GM18511 (cell line): ENCODE data around the gene IL1B.
"Not testable (repeated sequence)": the region's sequence is repeated elsewhere in the genome, so short reads cannot be mapped to it uniquely, and the experiment has no call there.

Experiments used
- ATAC-seq: cut with Tn5 transposase; IDR thresholded peaks from one replicate; pipeline ENCODE4 v1.9.1; 2021; ENCODE audit warnings: mild to moderate bottlenecking, moderate library complexity; ENCODE audit not compliant: unreplicated experiment

The IL1B gene

DNA sequence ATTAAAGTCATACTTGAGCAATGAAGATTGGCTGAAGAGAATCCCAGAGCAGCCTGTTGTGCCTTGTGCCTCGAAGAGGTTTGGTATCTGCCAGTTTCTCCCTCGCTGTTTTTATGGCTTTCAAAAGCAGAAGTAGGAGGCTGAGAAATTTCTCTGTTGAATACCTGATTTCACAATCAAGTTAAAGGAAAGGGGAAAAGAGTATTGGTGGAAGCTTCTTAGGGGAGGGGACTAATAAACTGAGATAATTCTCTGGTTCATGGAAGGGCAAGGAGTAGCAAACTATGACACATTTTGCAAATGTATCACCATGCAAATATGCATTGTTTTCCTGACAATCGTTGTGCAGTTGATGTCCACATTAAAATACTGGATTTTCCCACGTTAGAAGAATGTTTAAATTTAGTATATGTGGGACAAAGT lies at the start of gene IL1B:
IL1B (minus strand) TSS at position 85 of the 423 bp plus-strand sequence. CDS start 550 bp downstream, outside the sequence.
- ATAC-seq: no peak

DNA sequence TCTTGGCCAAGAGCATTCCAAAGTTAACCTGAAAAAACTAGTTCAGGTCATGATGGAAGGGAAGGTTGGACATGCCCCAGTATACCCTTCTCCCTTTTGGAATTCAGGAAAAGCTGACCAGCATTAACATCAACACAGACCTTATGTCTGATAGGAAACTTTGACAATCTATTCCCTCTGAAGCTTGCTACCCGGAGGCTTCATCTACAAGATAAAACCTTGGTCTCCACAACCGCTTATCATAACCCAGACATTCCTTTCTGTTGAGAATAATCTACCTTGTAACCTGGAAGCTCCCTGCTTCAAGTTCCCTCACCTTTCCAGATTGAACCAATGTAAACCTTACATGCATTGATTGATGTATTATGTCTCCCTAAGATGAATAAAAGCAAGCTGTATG lies 49.7 kb upstream of the IL1B start:
- ATAC-seq: no peak

DNA sequence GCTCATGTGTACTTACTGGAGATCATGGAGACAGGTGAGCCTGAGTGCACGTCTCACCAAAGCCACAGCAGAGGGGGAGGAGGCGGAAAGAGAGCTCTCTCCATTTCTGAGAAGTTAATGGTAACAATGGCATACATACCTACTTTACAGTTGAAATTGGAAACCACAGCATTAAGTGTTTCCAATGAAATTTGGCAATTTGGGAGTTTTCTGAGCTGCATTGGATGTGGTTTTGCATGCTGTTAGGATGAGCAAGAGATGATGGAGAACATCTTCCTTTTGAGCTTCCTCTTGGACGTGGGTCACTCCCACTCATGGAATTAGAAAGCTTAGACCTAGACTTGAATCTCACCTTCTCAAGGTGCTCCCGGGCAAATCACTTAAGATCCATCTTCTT lies 48.9 kb upstream of the IL1B start:
- no peak for ATAC-seq

DNA sequence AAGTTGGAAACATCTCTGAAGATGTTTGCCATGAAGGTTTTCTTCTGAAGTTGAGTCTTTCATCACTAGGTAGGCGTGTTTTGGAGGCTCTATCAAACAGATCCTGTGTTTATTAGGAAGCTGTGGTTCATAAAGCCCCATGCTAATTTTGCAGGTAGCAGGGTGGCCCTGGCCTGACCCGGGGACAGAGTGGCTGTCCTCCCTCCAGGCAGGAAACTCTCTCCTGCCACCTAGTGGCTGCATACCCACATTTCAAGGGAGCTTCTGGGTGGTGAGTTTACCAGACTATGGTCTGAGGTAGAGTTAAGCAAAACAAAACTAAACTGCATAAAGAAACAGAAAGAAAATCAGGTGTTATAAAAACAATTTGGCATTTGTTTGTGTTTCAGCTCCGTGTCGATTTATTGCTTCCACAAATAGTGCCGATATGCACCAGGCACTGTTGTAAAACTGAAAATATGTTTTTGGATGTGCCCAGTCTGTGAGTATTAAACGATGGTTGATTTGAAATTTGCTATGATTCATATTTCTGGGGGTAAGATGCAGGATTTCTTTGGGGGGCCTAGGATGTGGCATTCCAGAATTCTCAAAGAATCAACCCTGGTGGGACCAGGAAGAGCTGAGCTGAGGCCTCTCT lies 48.4 kb upstream of the IL1B start:
- peak; percentile 52 for ATAC-seq

DNA sequence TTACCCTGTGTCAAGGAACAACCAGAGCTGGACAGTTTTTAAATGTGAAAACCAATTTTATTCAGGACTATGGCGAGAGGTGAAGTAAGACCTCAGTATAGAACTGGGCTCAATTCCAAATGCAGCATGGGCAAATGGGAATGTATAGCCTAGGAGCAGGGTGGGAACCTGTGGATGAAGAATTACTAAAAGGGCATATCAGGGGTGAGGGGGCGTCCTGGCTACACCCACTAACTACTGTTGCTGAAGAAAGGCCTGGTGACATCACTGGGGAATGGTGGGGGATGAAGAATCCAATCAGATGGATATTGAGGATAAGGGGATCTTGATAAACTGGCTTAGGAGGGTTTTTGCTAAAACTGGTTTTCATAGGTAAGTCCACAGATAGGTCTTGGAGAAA lies 47.1 kb upstream of the IL1B start:
- ATAC-seq: no peak

DNA sequence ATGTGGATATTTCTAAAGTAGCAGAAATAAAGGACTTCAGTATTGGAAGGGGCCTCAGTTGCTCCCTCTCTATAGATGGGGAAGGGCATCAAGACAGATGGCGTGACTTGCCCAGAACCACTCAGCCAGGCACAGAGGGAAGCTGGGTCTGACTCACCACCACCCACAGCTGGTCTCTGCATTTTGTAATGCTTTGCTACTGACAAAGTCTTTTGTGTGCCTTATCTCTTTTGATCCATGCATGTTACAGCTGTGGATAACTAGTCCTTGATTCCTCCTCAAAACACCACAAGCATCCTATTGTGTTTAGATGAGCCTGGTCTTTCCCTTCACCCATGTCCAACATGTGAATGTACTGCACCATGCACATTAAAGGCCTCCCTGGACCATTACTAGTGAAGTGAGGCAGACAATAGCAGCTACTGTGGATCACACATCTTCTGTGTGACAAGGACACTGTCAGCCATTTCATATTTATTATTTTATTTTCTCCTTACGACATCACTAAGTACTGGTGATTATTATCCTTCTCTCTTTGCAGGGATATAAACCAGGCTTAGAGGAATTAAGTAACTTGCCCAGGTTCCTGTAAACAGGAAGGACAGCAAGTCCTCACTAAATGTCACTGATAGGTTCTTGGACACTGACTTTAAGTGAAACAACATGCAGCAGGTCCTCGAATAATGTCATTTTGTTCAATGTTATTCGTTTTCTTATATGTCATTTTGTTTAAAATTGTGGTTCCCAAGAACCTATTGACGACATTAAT lies 44.8 kb upstream of the IL1B start:
- peak; percentile 85 for ATAC-seq

DNA sequence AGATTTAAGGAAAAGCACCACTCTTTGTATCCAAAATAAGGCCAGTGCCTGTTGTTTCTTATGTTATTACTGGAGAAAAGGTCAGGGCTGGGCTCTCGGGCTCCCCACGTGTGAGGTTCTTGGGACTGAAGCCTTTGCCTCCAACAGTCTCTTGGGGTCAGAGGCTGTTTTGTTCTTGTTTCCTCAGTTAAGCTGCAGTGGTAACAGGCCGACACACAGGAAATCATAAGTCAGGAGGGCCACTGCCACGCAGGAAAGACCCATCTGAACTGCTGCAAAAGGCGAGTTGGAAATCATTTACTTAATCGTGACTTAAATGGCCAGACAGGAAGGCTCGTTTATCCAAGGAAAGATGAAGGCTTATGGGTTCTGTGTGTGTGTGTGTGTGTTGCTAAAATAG lies 44.1 kb upstream of the IL1B start:
- ATAC-seq: no peak

DNA sequence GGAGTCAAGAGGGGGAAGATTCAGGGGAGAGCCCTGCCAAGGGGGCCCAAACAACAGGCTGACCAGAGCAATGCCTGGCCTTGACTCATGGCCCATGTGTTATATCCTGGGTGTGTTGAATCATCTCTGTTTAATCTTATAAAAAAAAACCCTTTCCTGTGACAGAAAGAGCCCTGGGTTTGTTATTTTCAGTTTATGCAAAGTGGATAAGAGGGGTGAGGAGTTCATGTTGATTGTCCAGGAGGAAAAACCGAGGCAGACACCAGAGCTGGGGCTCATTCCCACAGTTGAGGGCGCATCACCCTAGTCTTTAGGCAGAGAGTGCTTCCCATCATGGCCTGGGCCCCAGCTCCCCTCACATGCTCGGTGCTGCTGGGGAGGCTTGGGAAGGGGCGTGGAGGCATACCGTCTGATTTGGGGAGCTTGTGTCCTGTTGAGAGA lies 43.5 kb upstream of the IL1B start:
- no peak for ATAC-seq

DNA sequence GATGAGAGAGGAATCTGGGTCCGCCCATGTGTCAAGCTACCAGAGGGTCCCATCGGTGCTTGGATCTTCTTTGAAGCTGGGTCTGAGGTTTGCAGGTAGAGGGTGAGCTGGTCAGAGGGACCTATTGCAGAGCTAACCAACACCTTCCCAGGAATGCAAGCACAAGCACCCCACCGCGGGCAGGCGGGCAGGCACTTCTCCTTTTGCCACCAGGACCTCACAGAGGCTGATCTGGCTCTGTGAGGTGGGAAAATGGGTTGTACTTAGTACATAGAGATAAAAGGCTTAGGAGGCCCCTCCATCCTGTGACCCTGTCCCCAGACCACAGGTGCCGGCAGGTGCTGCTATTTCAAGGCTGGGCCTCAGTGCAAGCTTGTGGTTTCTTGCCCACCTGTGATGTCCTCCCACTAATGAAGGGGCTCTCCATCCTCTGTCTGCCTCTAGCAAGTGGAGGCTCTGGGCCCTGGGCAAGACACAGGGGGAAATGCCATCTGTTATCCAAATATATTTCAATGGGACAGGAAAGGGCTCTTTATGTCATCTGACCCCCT lies 43.0 kb upstream of the IL1B start:
- ATAC-seq: no peak

DNA sequence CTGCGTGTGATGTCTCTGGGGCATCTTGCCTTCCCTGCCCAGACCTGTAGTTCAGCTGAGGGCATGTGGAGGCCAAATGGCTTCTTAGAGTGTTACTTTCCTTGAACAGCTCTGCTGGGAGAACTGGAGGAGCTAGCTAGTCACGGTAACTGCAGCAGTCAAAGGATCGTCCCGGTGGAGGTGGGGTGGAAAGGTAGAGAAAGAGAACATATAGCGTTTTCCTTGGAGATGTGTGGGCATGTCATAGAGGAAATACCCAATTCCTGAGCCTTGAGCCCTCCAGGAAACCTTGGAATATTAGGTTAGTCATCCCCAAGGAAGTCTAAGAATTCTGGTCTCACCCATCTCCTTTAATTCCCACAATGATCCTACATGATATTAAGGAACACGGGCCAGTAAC lies 40.8 kb upstream of the IL1B start:
- no peak for ATAC-seq

DNA sequence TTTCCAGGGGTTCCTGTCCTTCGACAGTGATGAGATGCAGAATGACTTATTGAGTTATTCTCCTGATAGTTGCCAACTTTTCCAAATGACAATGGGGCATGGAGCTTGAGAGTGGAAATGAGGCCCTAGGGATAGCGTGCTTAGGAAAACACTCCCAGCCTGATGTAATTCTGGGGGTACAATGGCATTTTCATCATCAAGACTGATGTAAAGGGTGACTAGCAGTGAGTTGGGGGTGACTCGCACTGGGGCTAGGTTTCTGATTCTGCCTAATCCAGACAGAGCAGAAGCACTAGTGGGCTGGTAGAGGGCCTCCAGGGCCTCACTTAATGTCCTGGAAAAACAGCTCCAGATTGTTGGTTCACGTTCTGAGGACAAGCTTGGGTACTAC lies 40.4 kb upstream of the IL1B start:
- ATAC-seq: no peak

DNA sequence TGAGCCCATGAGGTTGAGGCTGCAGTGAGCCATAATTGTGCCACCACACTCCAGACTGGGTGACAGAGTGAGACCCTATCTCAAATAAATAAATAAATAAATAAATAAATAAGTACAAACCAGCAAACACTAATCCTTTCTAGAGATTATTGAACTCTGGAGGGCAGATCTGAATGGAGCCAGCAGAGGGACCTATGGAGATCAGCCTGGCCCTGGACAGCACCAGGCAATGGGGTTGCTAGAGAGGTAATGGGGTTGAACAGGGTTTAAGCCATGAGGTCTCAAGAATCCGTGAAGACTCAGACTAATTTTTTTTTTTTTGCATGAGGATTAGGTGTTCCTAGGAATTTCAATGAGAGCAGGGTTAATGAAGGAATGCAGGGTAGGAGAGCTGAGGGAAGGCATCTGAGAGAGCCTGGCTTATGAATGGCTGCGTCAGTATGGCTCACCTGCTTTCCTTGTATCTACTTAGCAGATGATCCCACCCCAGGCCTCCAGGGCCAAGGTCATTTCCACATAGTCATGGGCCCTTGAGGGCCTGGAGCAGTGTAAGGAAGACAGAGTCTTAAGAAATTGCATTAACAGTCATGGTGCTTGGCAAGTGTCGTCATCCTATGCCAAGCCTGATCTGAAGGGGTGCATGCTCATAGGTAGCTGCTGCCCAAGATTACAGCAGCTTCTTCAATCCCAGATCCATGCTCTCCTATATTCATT lies 39.8 kb upstream of the IL1B start:
- no peak for ATAC-seq

DNA sequence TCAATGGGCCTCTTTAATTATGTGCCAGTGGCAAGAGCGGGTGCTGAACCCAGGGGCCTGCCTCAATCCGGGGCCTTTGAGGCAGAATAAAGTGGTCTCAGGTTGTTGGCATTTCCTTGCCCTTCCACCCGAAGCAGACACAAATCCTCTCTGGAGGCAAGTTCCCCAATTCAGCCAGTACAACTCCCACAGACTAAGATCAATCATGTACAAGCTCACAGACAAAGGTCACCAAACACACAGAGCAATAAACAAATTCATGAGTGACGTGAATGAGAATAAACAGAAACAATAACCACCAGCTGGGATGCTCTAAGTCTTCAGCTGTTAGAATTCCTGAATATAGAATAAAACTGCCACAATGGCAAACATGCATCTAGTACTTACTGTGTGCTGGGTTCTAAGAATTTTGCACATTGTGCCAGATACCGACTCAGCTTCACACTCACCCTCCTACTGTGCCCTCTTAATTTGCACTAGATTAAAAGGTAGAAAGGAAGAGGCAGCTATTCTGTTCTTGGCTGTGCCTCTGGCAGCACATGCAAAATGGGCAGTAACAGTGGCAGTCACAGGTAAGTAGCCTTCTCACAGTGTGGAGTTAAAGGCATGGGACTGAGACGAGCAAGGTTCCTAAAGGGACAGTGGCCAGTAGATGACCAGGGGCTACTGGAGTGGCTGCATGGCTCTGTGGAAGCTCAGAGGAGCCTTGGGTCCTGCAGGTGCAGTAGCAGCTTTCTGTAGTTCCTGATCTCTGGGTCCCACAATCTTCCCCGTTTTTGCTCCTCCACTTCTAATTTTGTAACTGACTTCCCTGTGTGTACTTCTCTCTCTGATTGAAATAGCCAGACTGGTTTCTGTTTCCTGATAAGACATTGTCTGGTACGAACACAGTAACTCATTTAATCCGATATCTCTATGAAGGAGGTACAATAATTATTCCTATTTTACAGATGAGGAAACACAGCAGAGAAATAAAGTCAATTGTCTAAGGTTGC lies 34.6 kb upstream of the IL1B start:
- ATAC-seq: no peak

DNA sequence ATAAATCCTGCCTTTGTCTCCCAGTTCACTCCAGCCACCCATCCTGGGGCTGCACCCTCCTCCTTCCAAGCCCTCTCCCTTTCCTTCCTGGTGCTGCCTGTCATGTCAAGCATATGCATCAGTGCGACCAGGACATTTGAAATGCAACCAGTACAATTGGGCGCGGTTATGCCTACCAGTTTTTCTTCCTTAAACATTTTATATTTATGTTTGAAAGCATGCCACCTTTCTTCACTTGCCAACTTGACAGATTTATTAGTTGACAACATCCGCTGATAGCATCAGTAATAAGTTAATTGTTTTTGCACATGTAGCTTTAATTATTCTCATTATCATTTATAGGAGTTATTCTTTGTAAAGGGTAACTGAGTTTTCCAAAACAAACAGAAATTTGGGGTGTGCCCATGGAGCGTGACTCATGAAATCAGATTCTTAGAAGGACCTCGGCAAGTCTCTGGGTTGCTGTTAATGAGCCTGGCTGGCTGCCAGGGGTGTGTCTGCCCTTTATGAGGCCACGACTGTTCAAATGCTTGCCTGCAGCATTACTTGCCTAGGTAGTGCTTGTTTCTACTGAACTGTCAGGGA lies 32.8 kb upstream of the IL1B start:
- no peak for ATAC-seq

DNA sequence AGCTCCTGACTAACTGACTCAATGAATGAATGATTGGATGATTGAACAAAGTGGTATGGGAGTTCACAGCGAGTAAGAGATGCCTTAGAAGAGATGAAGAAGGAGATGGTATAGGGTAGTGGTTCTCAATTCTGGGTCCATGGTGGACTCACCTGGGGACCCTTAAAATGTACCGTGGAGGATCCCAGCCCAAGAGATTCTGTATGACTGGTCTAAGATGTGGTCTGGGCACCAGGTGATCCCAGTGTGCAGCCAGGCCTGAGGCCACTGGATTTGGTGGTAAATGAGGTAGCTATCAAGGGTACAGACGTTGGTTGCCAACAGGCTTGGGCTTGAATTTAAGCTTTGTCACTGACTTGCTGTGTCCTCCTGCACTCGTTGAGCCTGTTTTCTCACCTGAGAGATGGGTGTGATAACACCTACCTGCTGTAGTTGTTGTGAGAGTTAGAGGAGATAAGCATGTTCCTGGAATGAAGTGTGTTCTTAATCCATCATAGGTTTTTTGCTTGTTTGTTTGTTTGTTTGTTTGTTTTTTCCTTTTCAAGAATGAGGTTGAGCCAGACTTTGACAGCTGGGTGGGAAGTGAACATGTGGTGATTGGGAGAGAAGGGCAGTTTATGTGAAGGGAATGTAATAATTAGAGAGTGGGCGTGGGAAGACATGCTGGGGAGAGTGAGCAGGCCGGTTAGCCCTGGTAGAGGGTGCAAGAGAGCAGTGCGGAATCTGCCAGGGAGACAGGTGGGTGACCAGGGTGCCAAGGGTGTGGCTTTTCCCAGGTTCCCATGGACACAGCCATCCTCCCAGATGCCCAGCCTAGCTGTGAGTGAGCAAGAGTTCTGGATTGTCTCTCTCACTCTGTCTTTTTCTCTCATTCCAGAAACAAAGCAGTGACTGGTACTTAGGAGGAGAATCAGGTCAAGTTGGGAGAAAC lies 31.4 kb upstream of the IL1B start:
- no peak for ATAC-seq

DNA sequence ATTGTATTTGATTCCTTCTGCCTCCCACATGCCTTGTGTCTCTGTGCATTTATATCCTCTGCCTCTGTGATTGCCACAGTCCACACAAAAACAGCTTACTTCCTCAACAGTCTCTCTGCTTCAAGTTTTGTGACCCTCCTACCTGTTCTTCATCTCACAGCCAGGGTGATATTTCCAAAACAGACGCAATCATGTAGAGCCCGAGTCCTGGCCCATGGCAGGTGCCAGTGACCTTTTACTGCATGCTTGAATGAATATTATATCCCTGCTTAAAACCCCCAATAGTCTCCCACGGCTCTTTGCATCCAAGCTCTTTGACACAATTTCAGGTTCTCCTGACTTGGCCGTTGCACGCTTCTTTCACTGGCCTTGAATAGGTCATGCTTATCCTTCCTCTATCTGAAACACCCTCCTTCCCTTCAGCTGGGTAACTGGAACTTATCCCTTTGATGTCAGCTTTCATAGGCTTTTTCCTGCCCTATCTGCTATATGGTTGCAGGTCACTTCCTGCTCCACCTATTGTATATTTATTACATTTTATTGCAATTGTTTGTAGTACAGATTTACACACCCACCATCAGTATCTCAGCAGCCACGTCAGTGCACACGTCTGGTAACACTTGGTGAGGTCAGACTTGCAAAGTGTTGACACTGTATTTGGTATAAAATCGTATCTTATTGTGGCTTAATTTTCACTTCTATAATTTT lies 29.7 kb upstream of the IL1B start:
- ATAC-seq: no peak

DNA sequence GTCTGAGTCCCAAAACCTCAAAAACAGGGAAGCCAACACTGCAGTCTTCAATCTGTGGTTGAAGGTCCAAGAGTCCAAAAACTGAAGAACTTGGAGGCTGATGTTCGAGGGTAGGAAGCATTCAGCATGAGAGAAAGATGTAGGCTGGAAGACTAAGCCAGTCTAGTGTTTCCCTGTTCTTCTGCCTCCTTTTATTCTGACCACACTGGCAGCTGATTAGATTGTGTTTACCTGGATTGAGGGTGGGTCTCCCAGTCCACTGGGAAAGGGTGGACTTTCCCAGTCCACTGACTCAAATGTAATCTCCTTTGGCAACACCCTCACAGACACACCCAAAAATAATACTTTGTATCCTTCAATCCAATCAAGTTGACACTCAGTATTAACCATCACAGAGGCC lies 27.5 kb upstream of the IL1B start:
- ATAC-seq: no peak

DNA sequence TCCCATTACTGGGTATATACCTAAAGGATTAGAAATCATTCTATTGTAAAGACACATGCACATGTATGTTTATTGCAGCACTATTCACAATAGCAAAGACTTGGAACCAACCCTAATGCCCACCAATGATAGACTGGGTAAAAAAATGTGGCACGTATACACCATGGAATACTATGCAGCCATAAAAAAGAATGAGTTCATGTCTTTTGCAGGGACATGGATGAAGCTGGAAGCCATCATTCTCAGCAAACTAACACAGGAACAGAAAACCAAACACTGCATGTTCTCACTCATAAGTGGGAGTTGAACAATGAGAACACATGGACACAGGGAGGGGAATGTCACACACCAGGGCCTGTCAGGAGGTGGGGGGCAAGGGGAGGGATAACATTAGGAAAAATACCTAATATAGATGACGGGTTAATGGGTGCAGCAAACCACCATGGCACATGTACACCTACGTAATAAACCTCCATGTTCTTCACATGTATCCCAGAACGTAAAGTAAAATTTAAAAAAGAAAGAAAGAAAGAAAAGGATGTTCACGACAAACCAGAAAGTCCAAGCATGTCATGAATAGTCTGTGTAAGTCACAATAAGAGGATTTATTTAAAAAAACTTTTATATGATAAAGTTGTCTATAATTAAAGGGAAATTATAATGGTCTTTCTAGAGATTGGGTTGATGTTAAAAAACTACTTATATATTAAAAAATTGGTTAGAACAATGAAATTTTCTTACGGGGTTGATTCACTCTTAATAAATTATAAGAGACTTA lies 23.0 kb upstream of the IL1B start:
- not testable (repeated sequence) for ATAC-seq
